Epidermal melanocyte (primary cell): Measurements from ENCODE around the gene DUOX1.
A peak's percentile ranks its signal among the peaks of the same experiment; 100 is the strongest.
"Not testable (repeated sequence)": the region's sequence is repeated elsewhere in the genome, so short reads cannot be mapped to it uniquely, and the experiment has no call there.

Experiments used
- DNase-seq: peaks from one replicate; pipeline ENCODE4 v3.0.0; 2011; ENCODE audit warnings: low spot score; ENCODE audit not compliant: insufficient read length

DUOX1 gene

GRCh38 chr15:45129651-45130129 lies at the start of gene DUOX1, which contains the start of gene DUOXA1:
Gene DUOX1, plus strand, starts transcription at chr15:45129994. Its CDS starts 1,973 bp downstream, at chr15:45131967.
Gene DUOXA1, minus strand, starts transcription at chr15:45129879. Its CDS starts 6,865 bp downstream, at chr15:45123014.
- no peak for DNase-seq

GRCh38 chr15:45080593-45080992 lies 49.2 kb upstream of the DUOX1 start:
- DNase-seq: not testable (repeated sequence)

- not testable (repeated sequence) for DNase-seq
Observed at GRCh38 chr15:45082412-45082811, 47.4 kb upstream of the DUOX1 start.

GRCh38 chr15:45083223-45083622 lies 46.6 kb upstream of the DUOX1 start:
- DNase-seq: no peak

- DNase-seq: no peak
Observed at GRCh38 chr15:45084163-45084562, 45.6 kb upstream of the DUOX1 start.

- DNase-seq: no peak
Observed at GRCh38 chr15:45087513-45087912, 42.3 kb upstream of the DUOX1 start.

- no peak for DNase-seq
Observed at GRCh38 chr15:45088801-45089711, 40.7 kb upstream of the DUOX1 start.

- no peak for DNase-seq
Observed at GRCh38 chr15:45089712-45090373, 40.0 kb upstream of the DUOX1 start.

- no peak for DNase-seq
Observed at GRCh38 chr15:45091161-45091560, 38.6 kb upstream of the DUOX1 start.

GRCh38 chr15:45091576-45091975 lies 38.2 kb upstream of the DUOX1 start:
- no peak for DNase-seq

- DNase-seq: no peak
Observed at GRCh38 chr15:45093013-45093412, 36.8 kb upstream of the DUOX1 start.

- DNase-seq: no peak
Observed at GRCh38 chr15:45093622-45094357, 36.0 kb upstream of the DUOX1 start.

- DNase-seq: no peak
Observed at GRCh38 chr15:45094358-45094730, 35.5 kb upstream of the DUOX1 start.

GRCh38 chr15:45095661-45096060 lies 34.1 kb upstream of the DUOX1 start:
- DNase-seq: no peak

GRCh38 chr15:45097466-45097865 lies 32.3 kb upstream of the DUOX1 start:
- DNase-seq: no peak

- DNase-seq: peak; percentile 9
Observed at GRCh38 chr15:45099549-45100165, 30.1 kb upstream of the DUOX1 start.

GRCh38 chr15:45100884-45101625 lies 28.7 kb upstream of the DUOX1 start:
- no peak for DNase-seq

- no peak for DNase-seq
Observed at GRCh38 chr15:45101749-45102148, 28.0 kb upstream of the DUOX1 start.

- DNase-seq: no peak
Observed at GRCh38 chr15:45102226-45102625, 27.6 kb upstream of the DUOX1 start.

- DNase-seq: not testable (repeated sequence)
Observed at GRCh38 chr15:45104170-45104569, 25.6 kb upstream of the DUOX1 start.
